Measurements from ENCODE around the gene KSR2.

DNA sequence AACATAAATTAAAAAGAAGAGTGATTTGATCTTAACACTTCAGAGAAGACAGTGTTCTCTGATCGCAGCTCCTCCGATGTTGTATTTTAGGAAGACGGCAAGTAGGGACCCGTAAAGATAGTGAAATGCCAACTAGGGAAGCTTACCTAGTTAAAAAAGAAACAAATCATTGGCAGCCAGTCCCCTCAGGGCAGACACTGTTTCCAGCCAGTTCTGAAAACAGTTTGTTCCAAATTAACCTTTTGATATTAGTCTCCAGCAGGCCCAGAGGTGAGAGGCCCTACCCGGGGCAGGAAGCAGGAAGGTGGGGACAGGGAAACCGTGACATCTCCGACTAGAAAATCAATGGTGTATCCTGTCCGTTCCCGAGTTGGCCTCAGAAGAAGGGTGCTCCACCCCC, 56.0 kb downstream of the KSR2 start:
- TF ChIP-seq POLR2A (IDR thresholded peaks at IDR 0.05; ENCODE audit: low read depth, low read length) (no peak), EZH2 (IDR thresholded peaks at IDR 0.05; ENCODE audit: borderline replicate concordance, low read depth, low read length, severe bottlenecking) (no peak), JUN (IDR thresholded peaks at IDR 0.05; ENCODE audit: borderline replicate concordance, insufficient read depth, insufficient read length, low read depth) (no peak), POLR2AphosphoS5 (IDR thresholded peaks at IDR 0.05; ENCODE audit: insufficient read depth, low read depth, low read length) (no peak)
- TF ChIP-seq, protein P1, sequence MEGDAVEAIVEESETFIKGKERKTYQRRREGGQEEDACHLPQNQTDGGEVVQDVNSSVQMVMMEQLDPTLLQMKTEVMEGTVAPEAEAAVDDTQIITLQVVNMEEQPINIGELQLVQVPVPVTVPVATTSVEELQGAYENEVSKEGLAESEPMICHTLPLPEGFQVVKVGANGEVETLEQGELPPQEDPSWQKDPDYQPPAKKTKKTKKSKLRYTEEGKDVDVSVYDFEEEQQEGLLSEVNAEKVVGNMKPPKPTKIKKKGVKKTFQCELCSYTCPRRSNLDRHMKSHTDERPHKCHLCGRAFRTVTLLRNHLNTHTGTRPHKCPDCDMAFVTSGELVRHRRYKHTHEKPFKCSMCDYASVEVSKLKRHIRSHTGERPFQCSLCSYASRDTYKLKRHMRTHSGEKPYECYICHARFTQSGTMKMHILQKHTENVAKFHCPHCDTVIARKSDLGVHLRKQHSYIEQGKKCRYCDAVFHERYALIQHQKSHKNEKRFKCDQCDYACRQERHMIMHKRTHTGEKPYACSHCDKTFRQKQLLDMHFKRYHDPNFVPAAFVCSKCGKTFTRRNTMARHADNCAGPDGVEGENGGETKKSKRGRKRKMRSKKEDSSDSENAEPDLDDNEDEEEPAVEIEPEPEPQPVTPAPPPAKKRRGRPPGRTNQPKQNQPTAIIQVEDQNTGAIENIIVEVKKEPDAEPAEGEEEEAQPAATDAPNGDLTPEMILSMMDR (IDR thresholded peaks at IDR 0.05; ENCODE audit: extremely low read depth in 1 of 2, insufficient read depth in 1 of 2, low read depth in 1 of 2, low read length in 2 of 2): no peak

Measured in endothelial cell of umbilical vein (primary cell).